K562 (cell line): ENCODE data around the gene CHCHD6. TPM values are rescaled to one million over a fixed set of nuclear protein-coding genes. Genes with fewer than 3 reads are reported as not detected.

ENCODE experiments used
- ATF1 ChIP-seq, 2 experiments: fragments of 450-650 bp in 1 of 2; IDR thresholded peaks; 2 replicates each; pipeline ENCODE4 v1.6.1; 2016; ENCODE audit warnings: missing compliant biosample characterization in 1 of 2, missing genetic modification characterization in 1 of 2
- CBX8 ChIP-seq: fragments of 200-600 bp; sonication (generic); IDR thresholded peaks from 2 replicates; pipeline ENCODE4 v1.6.1; 2012; ENCODE audit warnings: borderline replicate concordance, mixed run types, low read depth, mild to moderate bottlenecking, moderate library complexity, mixed read lengths, low read length, control low read depth, inconsistent platforms; ENCODE audit not compliant: poor library complexity, severe bottlenecking; ENCODE audit errors: extremely low read depth
- GTF2F1 ChIP-seq: IDR thresholded peaks from 2 replicates; pipeline ENCODE4 v1.6.1; 2011; ENCODE audit warnings: low read depth, low read length, improper control_type of control experiment
- HDGF ChIP-seq: fragments of 450-650 bp; IDR thresholded peaks from 2 replicates; pipeline ENCODE4 v1.6.1; 2016
- HSF4 ChIP-seq: fragments of 250-450 bp; sonication (Bioruptor Pico); IDR thresholded peaks from 2 replicates; pipeline ENCODE4 v2.1.2; 2022; ENCODE audit warnings: mild to moderate bottlenecking, moderate library complexity, borderline replicate concordance
- IFI16 ChIP-seq: fragments of 250-450 bp; sonication (Bioruptor Pico); IDR thresholded peaks from 2 replicates; pipeline ENCODE4 v2.1.2; 2022; ENCODE audit warnings: mild to moderate bottlenecking, inconsistent platforms
- MAZ ChIP-seq, 2 experiments: fragments of 450-650 bp in 1 of 2; sonication (generic) in 1 of 2; formaldehyde crosslinking; IDR thresholded peaks in 1 of 2; conservative IDR thresholded peaks in 1 of 2; 2 replicates each; pipeline versions ENCODE4 v1.4.0 to v1.5.0; 2020; ENCODE audit warnings: mild to moderate bottlenecking in 1 of 2, missing genetic modification reagents in 1 of 2
- MEF2A ChIP-seq: IDR thresholded peaks from 2 replicates; pipeline ENCODE4 v1.6.1; 2011; ENCODE audit warnings: low read depth, mild to moderate bottlenecking, low read length, moderate library complexity; ENCODE audit not compliant: control insufficient read depth
- NELFE ChIP-seq: IDR thresholded peaks from 2 replicates; pipeline ENCODE4 v1.6.1; 2011; ENCODE audit warnings: mild to moderate bottlenecking; ENCODE audit not compliant: insufficient read depth, insufficient read length
- SAFB ChIP-seq: fragments of 200-400 bp; formaldehyde crosslinking; IDR thresholded peaks from 2 replicates; pipeline ENCODE4 v1.6.1; 2017; ENCODE audit warnings: low read depth, low read length, borderline replicate concordance
- TEAD4 ChIP-seq, 2 experiments: sonication (generic) in 1 of 2; formaldehyde crosslinking in 1 of 2; IDR thresholded peaks; 2 replicates each; pipeline versions ENCODE4 v1.6.1 to v1.8.0; 2012 to 2022; ENCODE audit warnings: borderline replicate concordance in 1 of 2, inconsistent platforms in 1 of 2, low read length in 1 of 2, mild to moderate bottlenecking in 1 of 2, missing genetic modification reagents in 1 of 2
- polyA plus RNA-seq, 8 experiments: library from polyadenylated mRNA; depleted of rRNA in 4 of 8; stranded (reverse) in 5 of 8; unstranded in 3 of 8; fragments of >200 nt; fragmentation: Nextera tagmentation in 2 of 8; fragmentation: Illumina TruSeq in 1 of 8; extraction: Ambion mirVana in 2 of 8; extraction: Trizol in 1 of 8; gene quantifications; 2 replicates each; pipeline versions ENCODE4 v1.2.1 to v1.2.3, GENCODE V29; 2011 to 2014; ENCODE audit warnings: inconsistent platforms in 1 of 8, missing spikeins in 1 of 8
- total RNA-seq, 7 experiments: library from RNA; depleted of rRNA in 6 of 7; stranded (reverse); fragments of >200 nt in 6 of 7; fragmentation: Illumina TruSeq in 2 of 7; extraction: Trizol in 2 of 7; gene quantifications; 2 replicates each; pipeline versions ENCODE4 v1.2.1 to v1.2.3, GENCODE V29; 2011 to 2021; ENCODE audit warnings: low replicate concordance in 1 of 7

The CHCHD6 gene
- total and polyA plus RNA-seq, 9 of the 15 experiments (the other 6 are each of a cell fraction or from before 2014, with no cell fraction given): 4.6 to 18.6 (median 10.9) TPM

GRCh38 chr3:126746395-126747177 lies 42.5 kb downstream of the CHCHD6 start (continued):
- 0 out of 2 replicates have a peak, but pooled peaks have one; percentile 12 for TF ChIP-seq TEAD4 (IDR thresholded peaks at IDR 0.05; ENCODE audit: low read length)
- TF ChIP-seq TEAD4 (CRISPR knock-in tag; IDR thresholded peaks at IDR 0.05; ENCODE audit: borderline replicate concordance): no peak
- no peak for TF ChIP-seq IFI16 (CRISPR knock-in tag)
- TF ChIP-seq MEF2A: 0 out of 2 replicates have a peak, but pooled peaks have one; percentile 10
- TF ChIP-seq GTF2F1: no peak
- no peak for TF ChIP-seq SAFB
- no peak for TF ChIP-seq HSF4 (CRISPR knock-in tag)
- TF ChIP-seq ATF1 (CRISPR knock-in tag; IDR thresholded peaks at IDR 0.05): no peak
- 0 out of 2 replicates have a peak, but pooled peaks have one; percentile 28 for TF ChIP-seq ATF1 (tag; IDR thresholded peaks at IDR 0.05)
- TF ChIP-seq MAZ (CRISPR knock-in tag; conservative IDR thresholded peaks at IDR 0.05 in 1 of 2, IDR thresholded peaks at IDR 0.05 in 1 of 2): no peak
- no peak for TF ChIP-seq CBX8
- no peak for TF ChIP-seq HDGF
- no peak for TF ChIP-seq NELFE
- TF ChIP-seq, all 486 proteins: peak for 10
